Measurements from ENCODE around the gene HMGCS1. TPM values are rescaled to one million over a fixed set of nuclear protein-coding genes. Genes with fewer than 3 reads are reported as not detected.
"Not testable (repeated sequence)": the region's sequence is repeated elsewhere in the genome, so short reads cannot be mapped to it uniquely, and the experiment has no call there.

The HMGCS1 gene
- total and polyA plus RNA-seq, 2 of the 8 experiments (the other 6 are each of a cell fraction or from before 2014, with no cell fraction given): 63.6 to 236 TPM

- TF ChIP-seq SP2 (IDR thresholded peaks at IDR 0.05; ENCODE audit: low read length) (no peak), RAD21 (IDR thresholded peaks at IDR 0.05 in 1 of 2, conservative IDR thresholded peaks at IDR 0.05 in 1 of 2; ENCODE audit: low read depth in 2 of 2, low read length in 2 of 2) (no peak), EGR1 (IDR thresholded peaks at IDR 0.05; ENCODE audit: borderline replicate concordance, low read depth, low read length) (no peak), EZH2 (IDR thresholded peaks at IDR 0.05; ENCODE audit: low read depth, low read length, severe bottlenecking) (no peak), HDAC6 (IDR thresholded peaks at IDR 0.05; ENCODE audit: low read depth, low read length) (no peak), USF2 (IDR thresholded peaks at IDR 0.05; ENCODE audit: low read length) (no peak), JUND (IDR thresholded peaks at IDR 0.05; ENCODE audit: low read length) (no peak)
Observed at GRCh38 chr5:43332401-43332800, 19.2 kb upstream of the HMGCS1 start (continued).

- H3K9me3 ChIP-seq (ENCODE audit: insufficient read depth in 2 of 2, low read depth in 1 of 2, low read length in 1 of 2): peaks cover 9 to 11% of the 10 kb centered on the region in 2 experiments
- H4K91ac ChIP-seq (replicated peaks; ENCODE audit: insufficient read length, low read length); H4K20me1 ChIP-seq (replicated peaks in 1 of 2; ENCODE audit: control insufficient read depth in 1 of 2, insufficient read depth in 2 of 2, low read length in 2 of 2); H2AFZ ChIP-seq (ENCODE audit: low read length); H3K18ac ChIP-seq (ENCODE audit: extremely low read depth, low read length); H4K5ac ChIP-seq (ENCODE audit: insufficient read length, low read depth, low read length); H2BK5ac ChIP-seq (ENCODE audit: low read depth, low read length); DNase-seq (ENCODE audit: low read depth in 1 of 2, low spot score in 2 of 2); FAIRE-seq; H3K56ac ChIP-seq (replicated peaks; ENCODE audit: insufficient read length, low read depth, low read length); H3K23me2 ChIP-seq (ENCODE audit: low read depth, low read length); CTCF ChIA-PET (ENCODE audit: partially characterized antibody); H3K27me3 ChIP-seq (replicated peaks in 1 of 4; ENCODE audit: control insufficient read depth in 3 of 4, extremely low read depth in 1 of 4, insufficient read depth in 3 of 4, low read length in 3 of 4); H3K4me1 ChIP-seq (replicated peaks in 1 of 4; ENCODE audit: control insufficient read depth in 3 of 4, insufficient read depth in 4 of 4, low read length in 3 of 4); H3K4ac ChIP-seq (replicated peaks; ENCODE audit: insufficient read length, low read depth, low read length); H3K36me3 ChIP-seq (ENCODE audit: control insufficient read depth in 2 of 4, insufficient read depth in 4 of 4, low read length in 3 of 4); H3K79me1 ChIP-seq (ENCODE audit: low read depth, low read length); H3K79me2 ChIP-seq (ENCODE audit: control insufficient read depth in 1 of 2, insufficient read depth in 2 of 2, low read length in 2 of 2); POLR2A ChIA-PET (ENCODE audit: partially characterized antibody); H3K27ac ChIP-seq (ENCODE audit: low read depth, low read length); H4K8ac ChIP-seq (ENCODE audit: extremely low read depth, insufficient read depth, low read length); H3K4me2 ChIP-seq (ENCODE audit: insufficient read depth in 1 of 2, low read depth in 2 of 2, low read length in 2 of 2); H2BK12ac ChIP-seq (ENCODE audit: low read depth, low read length); H2AK5ac ChIP-seq (ENCODE audit: low read depth, low read length); H2BK20ac ChIP-seq (ENCODE audit: low read length); H2BK120ac ChIP-seq (replicated peaks; ENCODE audit: low read depth, low read length); H3K23ac ChIP-seq (ENCODE audit: insufficient read length); H3K4me3 ChIP-seq (ENCODE audit: extremely low read depth in 1 of 4, insufficient read depth in 2 of 4, low read depth in 3 of 4, low read length in 4 of 4); H3K14ac ChIP-seq (ENCODE audit: insufficient read length); H3K9ac ChIP-seq (replicated peaks in 1 of 4; ENCODE audit: extremely low read depth in 1 of 4, low read depth in 3 of 4, low read length in 3 of 4); H2BK15ac ChIP-seq (ENCODE audit: low read length): not testable (repeated sequence)
Observed at GRCh38 chr5:43325624-43326023, 12.4 kb upstream of the HMGCS1 start.

Measured in H1 (cell line).